ENCODE measurements around the gene XRCC1.

DNA sequence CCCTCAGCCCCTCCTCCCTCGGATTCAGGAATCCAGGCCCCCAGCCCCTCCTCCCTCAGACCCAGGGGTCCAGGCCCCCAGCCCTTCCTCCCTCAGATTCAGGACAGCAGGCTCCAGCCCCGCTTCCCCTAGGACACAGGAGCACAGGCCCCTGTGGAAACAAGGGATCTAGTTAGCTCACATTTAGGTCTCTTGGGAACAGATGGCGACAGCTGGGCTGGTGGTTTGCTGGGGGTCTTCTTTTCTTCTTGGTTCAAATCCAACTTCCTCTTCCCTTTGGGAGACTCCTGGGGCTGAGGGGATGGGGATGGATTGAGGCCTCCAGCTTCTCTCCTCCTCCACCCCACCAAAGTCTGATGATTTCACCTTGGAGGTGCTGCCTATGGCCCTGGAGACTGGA lies 22.7 kb downstream of the XRCC1 start:
- no peak for TF ChIP-seq BRCA1 (IDR thresholded peaks at IDR 0.05; ENCODE audit: low read depth, low read length)
- TF ChIP-seq POLR2A (IDR thresholded peaks at IDR 0.05; ENCODE audit: control extremely low read depth in 1 of 2, low read depth in 2 of 2, low read length in 2 of 2) = no peak
- TF ChIP-seq, protein P1, sequence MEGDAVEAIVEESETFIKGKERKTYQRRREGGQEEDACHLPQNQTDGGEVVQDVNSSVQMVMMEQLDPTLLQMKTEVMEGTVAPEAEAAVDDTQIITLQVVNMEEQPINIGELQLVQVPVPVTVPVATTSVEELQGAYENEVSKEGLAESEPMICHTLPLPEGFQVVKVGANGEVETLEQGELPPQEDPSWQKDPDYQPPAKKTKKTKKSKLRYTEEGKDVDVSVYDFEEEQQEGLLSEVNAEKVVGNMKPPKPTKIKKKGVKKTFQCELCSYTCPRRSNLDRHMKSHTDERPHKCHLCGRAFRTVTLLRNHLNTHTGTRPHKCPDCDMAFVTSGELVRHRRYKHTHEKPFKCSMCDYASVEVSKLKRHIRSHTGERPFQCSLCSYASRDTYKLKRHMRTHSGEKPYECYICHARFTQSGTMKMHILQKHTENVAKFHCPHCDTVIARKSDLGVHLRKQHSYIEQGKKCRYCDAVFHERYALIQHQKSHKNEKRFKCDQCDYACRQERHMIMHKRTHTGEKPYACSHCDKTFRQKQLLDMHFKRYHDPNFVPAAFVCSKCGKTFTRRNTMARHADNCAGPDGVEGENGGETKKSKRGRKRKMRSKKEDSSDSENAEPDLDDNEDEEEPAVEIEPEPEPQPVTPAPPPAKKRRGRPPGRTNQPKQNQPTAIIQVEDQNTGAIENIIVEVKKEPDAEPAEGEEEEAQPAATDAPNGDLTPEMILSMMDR (IDR thresholded peaks at IDR 0.05; ENCODE audit: control extremely low read depth in 1 of 3, insufficient read depth in 1 of 3, low read depth in 1 of 3, low read length in 3 of 3) = no peak
- TF ChIP-seq RFX5 (IDR thresholded peaks at IDR 0.05; ENCODE audit: borderline replicate concordance, low read depth, low read length) = no peak
- TF ChIP-seq, protein P2, sequence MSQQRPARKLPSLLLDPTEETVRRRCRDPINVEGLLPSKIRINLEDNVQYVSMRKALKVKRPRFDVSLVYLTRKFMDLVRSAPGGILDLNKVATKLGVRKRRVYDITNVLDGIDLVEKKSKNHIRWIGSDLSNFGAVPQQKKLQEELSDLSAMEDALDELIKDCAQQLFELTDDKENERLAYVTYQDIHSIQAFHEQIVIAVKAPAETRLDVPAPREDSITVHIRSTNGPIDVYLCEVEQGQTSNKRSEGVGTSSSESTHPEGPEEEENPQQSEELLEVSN (IDR thresholded peaks at IDR 0.05) = no peak
- no peak for TF ChIP-seq EZH2 (IDR thresholded peaks at IDR 0.05; ENCODE audit: low read depth, low read length, severe bottlenecking)
- no peak for TF ChIP-seq POLR2AphosphoS5 (IDR thresholded peaks at IDR 0.05; ENCODE audit: low read depth, low read length)
- no peak for TF ChIP-seq SP1 (IDR thresholded peaks at IDR 0.05; ENCODE audit: low read depth, low read length)
- no peak for TF ChIP-seq SP2 (IDR thresholded peaks at IDR 0.05; ENCODE audit: low read length)
- TF ChIP-seq SAP30 (IDR thresholded peaks at IDR 0.05; ENCODE audit: insufficient read depth, insufficient replicate concordance, low read length) = no peak
- TF ChIP-seq BACH1 (IDR thresholded peaks at IDR 0.05; ENCODE audit: low read length) = no peak
- no peak for TF ChIP-seq KDM4A (IDR thresholded peaks at IDR 0.05; ENCODE audit: low read depth, low read length, severe bottlenecking)
- TF ChIP-seq, protein P3, sequence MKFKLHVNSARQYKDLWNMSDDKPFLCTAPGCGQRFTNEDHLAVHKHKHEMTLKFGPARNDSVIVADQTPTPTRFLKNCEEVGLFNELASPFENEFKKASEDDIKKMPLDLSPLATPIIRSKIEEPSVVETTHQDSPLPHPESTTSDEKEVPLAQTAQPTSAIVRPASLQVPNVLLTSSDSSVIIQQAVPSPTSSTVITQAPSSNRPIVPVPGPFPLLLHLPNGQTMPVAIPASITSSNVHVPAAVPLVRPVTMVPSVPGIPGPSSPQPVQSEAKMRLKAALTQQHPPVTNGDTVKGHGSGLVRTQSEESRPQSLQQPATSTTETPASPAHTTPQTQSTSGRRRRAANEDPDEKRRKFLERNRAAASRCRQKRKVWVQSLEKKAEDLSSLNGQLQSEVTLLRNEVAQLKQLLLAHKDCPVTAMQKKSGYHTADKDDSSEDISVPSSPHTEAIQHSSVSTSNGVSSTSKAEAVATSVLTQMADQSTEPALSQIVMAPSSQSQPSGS (IDR thresholded peaks at IDR 0.05; ENCODE audit: low read length) = no peak
